ENCODE data around the gene BRMS1L.
"Not testable (repeated sequence)": the region's sequence is repeated elsewhere in the genome, so short reads cannot be mapped to it uniquely, and the experiment has no call there.

Gene BRMS1L

DNA sequence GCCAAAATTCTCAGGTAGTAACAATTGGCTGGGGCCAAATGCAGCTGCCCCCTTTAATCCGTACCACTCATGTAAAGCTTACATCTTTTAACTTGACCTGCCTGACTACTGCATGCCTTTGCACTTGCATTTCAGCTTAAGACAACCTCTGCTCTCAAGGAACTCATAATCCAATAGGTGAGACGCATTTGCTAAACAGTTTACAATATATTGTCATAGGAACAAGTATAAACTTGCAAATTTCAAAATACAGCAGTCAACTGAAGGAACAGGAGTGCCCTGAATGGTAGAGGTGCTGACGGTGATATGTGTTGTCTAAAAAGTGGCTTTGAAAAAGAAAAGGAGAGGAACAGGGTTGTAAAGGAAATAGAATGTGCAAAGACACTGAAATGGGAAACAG, 3.6 kb upstream of the BRMS1L start:
- no peak for DNase-seq

DNA sequence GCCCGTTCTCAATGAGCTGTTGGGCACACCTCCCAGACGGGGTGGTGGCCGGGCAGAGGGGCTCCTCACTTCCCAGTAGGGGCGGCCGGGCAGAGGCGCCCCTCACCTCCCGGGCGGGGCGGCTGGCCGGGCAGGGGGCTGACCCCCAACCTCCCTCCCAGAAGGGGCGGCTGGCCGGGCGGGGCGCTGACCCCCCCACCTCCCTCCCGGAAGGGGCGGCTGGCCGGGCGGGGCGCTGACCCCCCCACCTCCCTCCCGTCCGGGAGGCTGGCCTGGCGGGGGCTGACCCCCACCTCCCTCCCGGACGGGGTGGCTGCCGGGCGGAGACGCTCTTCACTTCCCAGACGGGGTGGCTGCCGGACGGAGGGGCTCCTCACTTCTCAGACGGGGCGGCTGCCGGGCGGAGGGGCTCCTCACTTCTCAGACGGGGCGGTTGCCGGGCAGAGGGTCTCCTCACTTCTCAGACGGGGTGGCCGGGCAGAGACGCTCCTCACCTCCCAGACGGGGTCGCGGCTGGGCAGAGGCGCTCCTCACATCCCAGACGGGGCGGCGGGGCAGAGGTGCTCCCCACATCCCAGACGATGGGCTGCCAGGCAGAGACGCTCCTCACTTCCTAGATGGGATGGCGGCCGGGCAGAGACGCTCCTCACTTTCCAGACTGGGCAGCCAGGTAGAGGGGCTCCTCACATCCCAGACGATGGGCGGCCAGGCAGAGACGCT, 1.5 kb upstream of the BRMS1L start:
- DNase-seq = not testable (repeated sequence)

DNA sequence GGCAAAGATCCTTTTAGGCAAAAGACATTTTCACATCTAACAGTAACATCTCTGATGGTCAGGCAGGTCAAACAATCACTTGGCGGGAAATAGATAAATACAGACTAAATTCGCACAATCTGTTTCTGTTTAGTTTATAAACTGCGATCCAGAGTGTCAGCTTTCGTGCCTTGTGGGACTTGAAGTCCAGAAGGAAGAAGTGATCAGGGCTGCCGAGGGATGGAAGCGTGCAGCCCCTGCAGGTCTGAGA, 245 bp upstream of the BRMS1L start:
- DNase-seq = no peak

DNA sequence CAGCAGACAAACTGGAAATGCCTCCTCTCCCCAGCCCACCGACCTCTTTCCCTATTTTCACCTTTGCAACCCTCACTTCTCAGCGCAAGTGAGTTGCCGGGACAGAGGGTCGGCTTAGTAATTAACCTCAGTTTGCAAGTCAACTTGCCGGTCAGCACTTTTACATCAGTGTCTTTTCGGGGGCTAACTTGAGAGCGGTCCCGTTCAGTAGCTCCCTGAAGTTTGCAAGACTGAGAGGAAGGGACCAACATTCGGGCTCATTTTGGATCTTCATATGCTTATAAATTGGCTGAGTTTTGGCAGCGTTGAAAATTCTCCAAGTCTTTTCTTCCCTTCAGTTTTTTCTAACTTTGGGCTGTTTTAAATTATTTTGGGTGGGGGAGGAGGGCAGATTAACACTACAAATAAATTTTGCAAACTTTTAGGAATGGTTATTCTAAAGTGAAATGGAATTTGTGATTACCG, 846 bp downstream of the BRMS1L start:
- no peak for DNase-seq

DNA sequence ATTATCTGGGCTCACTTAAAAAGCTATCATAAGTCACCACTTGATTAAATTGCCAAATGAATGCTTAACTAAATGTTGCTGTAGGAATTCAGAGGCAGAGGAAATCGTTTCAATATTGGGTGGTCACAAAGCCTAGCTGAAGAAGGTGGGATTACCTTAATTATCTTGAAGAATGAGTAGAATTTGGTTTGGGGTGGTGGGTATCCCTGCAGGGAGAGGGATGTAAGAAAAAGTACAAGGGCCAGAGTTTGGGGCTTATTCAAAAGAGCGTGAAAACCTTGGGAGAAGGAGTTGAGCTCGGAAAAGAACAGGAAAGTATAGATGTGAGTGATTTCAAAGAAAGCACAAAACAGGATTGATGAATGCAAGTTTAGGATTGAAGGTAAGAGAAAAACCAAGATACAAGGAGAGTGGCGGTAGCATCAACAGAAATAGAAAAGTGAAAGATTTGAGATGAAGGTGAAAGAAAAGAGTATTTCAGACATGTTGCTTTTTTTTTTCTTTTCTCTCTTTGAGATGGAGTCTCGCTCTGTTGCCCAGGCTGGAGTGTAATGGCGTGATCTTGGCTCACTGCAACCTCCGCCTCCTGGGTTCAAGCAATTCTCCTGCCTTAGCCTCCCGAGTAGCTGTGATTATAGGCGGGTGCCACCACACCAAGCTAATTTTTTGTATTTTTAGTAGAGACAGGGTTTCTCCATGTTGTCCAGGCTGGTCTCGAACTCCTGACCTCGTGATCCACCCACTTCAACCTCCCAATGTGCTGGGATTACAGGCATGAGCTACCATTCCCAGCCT, 1.7 kb downstream of the BRMS1L start:
- no peak for DNase-seq

DNA sequence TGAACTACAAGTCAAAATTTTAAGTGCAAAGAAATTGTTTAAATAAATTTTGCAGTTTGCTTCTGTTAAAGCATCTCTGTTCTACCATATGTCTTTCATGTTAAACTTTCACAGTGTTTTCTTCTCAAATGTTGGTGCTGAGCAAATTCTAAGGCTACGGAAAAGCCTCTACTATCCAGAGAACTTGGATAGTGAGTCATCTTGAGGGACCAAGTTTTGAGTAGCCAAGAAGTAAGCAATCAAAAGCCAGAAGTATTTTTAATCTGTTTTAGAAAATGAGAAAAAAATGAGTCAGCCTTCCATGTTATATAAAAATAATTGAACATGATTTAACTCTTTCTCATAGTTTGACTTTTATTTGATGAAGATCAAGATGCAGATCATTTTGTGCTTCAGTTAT, 3.3 kb downstream of the BRMS1L start:
- DNase-seq = no peak

DNA sequence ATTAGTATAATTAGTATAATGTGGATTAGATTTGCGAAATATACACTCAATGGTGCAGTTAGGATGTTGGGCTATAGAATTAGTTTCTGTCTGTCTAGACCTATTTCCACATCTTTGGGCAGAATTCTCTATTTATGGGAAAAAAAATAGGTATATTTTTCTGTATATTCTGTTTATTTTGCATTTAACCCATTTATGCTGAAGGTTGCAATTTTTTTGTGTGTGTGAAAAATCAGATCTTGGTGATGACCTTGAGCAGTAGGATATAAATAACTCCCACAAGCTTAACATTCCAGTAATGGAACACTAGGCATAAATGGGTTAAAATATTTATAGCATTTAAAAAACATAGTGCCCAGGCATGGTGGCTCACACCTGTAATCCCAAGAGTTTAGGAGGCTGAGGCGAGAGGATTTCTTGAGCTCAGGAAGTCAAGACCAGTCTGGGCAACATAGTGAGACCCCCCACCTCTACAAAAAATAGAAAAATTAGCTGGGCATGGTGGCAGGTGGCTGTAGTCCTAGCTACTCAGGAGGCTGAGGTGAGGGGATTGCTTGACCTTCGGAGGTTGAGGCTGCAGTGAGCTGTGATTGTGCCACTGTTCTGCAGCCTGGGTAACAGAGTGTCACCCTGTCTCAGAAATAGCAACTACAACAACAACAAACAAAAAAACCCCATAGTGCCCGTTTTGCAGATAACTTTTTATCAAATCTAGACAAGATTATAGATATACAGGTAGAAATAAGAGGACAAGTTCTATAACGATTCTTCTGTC, 9.3 kb downstream of the BRMS1L start:
- no peak for DNase-seq

DNA sequence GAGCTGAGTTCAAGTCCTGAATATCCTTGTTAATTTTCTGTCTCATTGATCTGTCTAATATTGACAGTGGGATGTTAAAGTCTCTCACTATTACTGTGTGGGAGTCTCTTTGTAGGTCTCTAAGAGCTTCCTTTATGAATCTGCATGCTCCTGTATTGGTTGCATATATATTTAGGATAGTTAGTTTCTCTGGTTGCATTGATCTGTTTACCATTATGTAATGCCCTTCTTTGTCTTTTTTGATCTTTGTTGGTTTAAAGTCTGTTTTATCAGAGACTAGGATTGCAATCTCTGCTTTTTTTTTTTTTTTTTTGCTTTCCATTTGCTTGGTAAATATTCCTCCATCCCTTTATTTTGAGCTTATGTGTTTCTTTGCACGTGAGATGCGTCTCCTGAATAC, 15.6 kb downstream of the BRMS1L start:
- not testable (repeated sequence) for DNase-seq

DNA sequence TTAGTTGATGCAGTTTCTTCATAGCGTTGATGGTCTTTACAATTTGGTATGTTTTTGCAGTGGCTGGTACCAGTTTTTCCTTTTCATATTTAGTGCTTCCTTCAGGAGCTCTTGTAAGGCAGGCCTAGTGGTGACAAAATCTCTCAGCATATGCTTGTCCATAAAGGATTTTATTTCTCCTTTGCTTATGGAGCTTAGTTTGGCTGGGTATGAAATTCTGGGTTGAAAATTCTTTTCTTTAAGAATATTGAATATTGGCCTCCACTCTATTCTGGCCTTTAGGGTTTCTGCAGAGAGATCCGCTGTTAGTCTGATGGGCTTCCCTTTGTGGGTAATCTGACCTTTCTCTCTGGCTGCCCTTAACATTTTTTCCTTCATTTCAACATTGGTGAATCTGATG, 16.1 kb downstream of the BRMS1L start:
- DNase-seq = not testable (repeated sequence)

DNA sequence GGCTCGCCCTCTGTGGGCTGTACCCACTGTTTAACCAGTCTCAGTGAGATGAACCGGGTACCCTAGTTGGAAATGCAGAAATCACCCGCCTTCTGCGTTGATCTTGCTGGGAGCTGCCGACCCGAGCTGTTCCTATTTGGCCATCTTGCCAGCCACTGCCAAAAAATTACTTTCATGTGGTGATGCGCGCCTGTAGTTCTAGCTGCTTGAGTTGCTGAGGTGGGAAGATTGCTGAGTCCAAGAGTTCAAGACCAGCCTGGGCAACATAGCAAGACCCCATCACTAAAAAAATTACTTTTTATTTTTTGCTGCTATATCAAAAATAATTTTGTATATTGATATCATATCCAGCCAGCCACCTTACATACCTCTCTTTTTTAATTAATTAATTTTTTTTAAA, 18.4 kb downstream of the BRMS1L start:
- DNase-seq = no peak

DNA sequence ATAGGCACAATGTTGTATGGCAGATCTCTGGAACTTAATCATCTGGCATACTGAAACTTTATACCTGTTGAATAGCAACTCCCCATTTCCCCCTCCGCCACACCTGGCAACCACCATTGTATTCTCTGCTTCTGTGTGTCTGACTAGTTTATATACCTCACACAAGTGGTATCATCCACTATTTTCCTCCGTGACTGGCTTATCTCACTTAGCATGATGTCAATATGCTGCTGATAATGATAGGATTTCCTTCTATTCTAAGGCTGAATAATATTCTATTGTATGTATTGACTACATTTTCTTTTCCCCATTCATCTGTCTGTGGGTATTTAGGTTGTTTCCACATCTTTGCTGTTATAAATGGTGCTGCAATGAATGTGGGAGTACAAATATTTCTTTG, 21.5 kb downstream of the BRMS1L start:
- no peak for DNase-seq

DNA sequence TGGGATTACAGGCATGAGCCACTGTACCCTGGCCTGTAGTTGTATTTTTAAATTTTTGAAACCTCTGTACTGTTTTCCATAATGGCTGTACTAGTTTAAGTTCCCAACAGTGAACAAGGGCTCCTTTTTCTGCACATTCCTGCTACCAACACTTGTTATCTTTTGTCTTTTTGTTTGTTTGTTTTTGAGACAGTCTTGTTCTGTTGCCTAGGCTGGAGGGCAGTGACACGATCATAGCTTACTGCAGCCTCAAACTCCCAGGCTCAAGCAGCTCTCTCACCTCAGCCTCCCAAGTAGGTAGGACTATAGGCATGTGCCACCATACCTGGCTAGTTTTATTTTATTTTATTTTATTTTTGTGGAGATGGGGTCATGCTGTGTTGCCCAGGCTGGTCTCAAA, 23.0 kb downstream of the BRMS1L start:
- no peak for DNase-seq

DNA sequence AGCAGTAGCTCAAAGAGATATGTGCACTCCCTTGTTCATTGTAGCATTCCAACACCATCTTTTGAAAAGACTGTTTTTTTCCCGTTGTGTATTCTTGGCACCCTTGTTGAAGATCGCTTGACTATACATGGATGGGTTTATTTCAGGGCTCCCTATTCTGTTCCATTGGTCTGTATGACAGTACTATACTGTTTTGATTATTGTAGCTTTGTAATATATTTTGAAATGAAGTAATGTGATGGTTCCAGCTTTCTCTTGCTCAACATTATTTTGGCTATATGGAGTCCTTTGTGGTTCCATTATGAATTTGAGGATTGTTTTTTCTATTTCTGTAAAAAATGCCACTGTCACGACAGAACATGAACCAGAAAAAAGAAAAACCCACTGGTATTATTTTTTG, 25.7 kb downstream of the BRMS1L start:
- no peak for DNase-seq

DNA sequence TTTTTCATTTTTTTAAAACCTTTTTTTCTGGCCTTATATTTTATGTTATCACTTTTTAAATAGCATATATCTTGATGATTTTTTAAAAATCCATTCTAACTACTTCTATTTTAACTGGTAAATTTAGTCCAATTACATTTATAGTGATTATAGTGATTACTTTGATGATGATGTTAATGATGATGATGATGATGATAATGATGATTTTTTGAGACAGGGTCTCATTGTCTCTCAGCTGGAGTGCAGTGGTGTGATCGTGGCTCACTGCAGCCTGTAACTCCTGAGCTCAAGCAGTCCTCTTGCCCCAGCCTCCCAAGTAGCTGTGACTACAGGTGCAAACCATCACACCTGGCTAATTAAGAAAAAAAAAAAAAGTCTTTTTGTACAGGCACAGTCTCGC, 27.1 kb downstream of the BRMS1L start:
- no peak for DNase-seq

DNA sequence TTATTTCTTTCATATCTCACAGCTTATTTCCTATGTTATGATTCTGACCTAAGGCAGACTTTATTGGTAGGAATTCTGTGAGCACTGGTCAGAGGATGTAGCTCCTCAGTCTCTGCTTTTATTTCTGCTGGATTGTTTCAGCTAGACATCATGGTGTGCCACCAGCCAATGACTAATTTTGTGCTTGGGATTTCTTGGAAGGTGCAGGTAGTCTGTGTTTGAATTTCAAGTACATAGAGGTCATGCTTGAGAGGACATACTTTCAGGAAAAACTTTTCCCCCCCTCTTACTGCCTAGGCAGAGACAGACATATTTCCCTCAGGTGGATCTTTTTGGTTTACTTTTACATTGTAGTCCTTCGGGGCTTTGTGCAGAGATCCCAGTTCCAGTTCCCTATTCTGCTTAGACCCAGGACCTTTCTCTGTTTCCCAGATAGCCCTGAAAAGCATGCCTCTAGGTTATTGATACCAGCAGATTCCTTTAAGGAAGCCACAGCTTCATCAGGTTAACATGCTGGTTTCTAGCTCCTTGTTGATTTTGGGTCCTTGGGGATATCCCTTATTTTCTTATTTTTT, 28.6 kb downstream of the BRMS1L start:
- DNase-seq = no peak

DNA sequence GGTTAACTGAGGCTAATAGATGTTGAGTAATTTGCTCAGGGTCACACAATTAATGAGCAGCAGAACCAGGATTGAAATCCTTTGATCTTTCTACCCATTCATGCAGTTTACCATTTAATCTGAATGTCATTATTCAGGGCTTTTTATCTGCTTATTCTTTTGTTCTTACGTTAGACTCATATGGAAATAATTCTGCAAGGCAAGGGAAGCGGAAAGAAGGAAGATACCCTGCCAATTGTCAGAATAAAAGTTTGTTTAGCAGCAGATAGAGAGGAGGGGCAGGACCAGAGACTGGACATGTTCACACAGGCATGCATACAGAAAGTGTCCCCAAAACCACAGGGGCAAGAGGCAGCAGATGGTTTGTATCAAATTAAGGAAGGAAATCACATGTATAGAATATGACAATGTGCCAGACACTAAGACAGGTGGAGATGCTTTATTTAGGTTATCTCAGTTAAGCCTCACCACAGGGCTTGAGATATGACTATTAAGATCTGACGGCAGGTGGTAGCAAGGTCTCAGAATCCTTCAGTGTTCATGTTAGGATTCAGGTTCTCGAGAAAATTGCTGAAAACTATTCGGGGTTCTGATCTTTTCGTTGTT, 29.8 kb downstream of the BRMS1L start:
- no peak for DNase-seq

DNA sequence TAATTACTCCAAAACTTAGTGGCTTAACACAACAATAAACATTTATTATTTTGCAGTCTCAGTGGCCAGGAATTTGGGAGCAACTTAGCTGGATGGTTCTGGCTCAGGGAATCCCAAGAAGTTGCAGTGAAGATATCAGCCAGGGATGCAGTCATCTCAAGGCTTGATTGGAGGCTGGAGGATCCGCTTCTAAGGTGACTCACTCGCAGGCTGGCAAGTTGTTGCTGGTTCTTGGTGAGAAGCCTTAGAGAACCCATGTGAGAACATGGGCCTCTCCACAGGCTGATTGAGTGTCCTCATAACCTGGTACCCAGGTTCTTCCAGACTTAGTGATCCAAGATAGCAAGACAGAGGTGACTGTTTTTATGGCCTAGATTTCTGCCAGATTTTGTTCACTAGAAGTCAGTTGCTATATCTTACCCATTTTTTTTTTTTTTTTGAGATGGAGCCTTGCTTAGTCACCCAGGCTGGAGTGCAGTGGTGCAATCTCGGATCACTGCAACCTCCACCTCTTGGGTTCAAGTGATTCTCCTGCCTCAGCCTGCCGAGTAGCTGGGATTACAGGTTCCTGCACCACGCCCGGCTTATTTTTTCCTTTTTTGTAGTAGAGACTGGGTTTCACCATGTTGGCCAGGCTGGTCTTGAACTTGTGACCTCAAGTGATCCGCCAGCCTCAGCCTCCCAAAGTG, 32.5 kb downstream of the BRMS1L start:
- DNase-seq = no peak

DNA sequence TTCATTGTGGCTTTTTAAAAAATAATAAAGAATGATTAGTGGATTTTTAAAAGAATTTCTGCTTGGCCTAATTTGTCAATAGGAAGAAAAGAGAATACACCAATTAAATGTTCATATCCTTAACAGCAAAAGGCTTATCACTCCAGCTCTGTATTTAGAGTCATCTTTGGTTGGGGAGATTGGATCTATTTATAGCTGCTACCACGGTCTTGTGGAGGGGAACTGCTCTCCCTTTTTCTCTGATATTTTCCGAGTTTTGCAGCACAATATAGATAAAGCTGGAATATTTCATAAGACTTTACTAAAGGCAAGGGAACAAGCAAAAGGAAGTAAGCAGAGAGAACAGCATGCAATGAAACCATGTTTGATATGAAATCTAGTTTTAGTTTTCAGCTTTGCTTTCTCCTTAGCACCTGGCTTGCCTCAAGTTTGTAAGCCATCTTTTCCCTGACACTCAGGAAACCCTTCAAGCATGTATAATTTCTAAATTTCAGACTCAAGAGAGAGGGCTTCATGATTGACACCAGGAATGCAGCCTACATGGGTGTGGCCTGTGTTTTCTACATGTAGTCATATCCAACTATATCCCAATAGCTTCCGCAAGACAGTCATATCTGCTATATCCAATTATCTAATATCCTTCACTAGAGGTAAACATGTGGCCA, 35.2 kb downstream of the BRMS1L start:
- no peak for DNase-seq

DNA sequence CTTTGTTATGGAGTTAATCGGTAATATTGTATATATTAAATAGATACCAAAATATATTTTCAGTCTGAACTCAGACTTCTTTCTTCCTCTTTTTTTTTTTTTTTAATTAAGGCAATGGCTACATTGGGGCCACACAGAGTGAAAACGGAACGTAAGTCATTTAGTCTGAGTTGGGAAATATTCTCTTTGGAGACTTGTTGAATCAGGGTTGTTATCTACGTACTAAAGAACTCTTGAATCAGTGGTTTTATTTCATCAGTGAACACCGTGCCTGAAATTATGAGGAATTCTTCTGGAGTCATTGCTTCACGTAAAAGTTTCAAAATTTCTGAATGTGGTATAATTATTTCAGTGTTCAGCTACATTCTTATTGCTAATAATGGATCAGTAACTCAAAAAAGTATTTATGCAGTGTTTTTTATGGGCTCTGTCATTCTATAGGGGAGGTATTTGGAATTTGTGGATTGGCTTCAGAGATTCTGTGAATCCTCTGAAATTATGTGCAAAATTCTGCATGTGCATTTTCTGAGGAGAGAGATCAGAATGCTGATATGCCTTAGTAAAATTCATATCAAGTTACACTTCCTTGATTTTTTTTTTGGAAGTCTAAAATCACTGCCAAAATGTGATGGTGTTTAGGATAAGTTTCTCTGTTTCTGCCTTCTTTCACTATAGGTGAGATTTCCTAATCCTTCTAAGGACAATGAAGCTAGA, 39.6 kb downstream of the BRMS1L start:
- no peak for DNase-seq

DNA sequence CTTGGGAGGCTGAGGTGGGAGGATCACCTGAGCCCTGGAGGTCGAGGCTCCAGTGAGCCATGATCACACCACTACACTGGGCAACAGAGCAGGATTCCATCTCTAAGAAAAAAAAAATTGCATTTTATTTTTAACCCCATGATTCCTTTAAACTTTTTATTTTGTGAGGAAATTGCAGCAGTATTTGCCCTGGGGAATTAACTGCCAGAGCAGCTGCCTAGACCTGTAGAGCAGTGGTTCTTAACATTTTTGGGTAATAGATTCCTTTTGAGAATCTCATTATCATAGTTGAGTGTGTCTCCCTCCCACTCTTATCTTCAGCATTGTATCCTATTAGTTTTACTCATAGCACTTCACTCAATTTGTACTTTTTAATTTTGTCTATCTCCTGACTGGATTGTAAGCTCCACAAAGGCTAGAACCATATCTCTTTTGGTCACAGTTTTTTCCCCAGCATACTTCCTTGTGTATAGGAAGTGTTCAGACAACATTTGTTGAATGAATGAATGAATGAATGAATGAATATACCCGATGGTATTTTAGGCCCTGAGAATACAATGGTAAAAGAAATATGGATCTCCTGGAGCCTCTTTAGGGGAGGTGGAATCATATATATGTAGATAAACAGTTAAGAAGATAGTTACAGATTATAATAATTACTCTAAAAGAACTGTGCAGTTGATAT, 40.6 kb downstream of the BRMS1L start:
- DNase-seq = no peak

DNA sequence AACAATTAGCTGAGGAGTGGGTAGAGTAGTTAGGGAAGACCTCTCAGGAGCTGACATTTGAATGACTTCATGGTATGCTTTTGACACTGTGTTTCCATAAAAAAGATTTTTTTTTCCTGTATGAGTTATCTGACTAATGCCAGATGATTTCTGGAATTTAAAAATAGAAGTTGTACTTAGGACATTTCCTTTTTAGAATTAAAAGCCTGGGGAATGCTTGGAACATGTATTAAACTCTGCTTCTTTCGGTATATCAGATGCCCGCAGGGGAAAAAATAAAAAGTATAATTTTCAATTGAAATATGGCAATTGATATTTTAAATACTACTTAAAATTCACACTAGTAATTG, 41.1 kb downstream of the BRMS1L start:
- no peak for DNase-seq

All from CD4-positive, alpha-beta T cell treated with Interleukin-4 for 4 hours (primary cell).